ENCODE results near the gene TBC1D1.

GRCh38 chr4:38174801-38175200 lies 283.9 kb downstream of the TBC1D1 start:
- TF ChIP-seq CTCF (conservative IDR thresholded peaks at IDR 0.05) (no peak), ZFX (IDR thresholded peaks at IDR 0.05) (no peak)
